ENCODE results near the gene SHBG. TPM values are rescaled to one million over a fixed set of nuclear protein-coding genes. Genes with fewer than 3 reads are reported as not detected.

Gene SHBG
- polyA plus RNA-seq, 4 donors: 2.6 to 38.8 (median 20.6) TPM

DNA sequence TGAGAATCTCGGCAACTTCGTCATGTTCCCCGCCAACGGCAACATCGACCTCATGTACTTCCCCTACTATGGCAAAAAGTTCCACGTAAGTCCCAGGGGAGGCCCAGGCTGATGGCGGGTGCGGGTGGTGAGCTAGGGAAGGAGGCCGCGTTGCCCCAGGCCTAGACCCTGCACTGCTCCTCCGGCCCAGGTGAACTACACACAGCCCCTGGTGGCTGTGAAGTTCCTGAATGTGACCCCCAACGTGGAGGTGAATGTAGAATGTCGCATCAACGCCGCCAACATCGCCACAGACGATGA is 25.6 kb downstream of the SHBG start:
- FAIRE-seq (no peak), DNase-seq (no peak)
- Histone ChIP-seq H3K4me3 (ENCODE audit: low read depth in 1 of 3, low read length in 3 of 3) (no peak overlapping the region), H3K9me3 (ENCODE audit: control insufficient read depth in 2 of 2, insufficient read depth in 1 of 2, low read depth in 1 of 2, low read length in 1 of 2) (no peaks in the 10 kb centered on the region), H3K36me3 (ENCODE audit: control insufficient read depth in 3 of 3, insufficient read depth in 2 of 3, low read depth in 1 of 3, low read length in 3 of 3) (peaks cover 0 to 6% (median 0%) of the 10 kb centered on the region in 3 donors), H3K27ac (ENCODE audit: low read depth in 1 of 3, low read length in 2 of 3) (no peak overlapping the region), H3K27me3 (ENCODE audit: control insufficient read depth in 3 of 3, insufficient read depth in 3 of 3, low read length in 3 of 3) (peaks cover 0 to 45% (median 7%) of the 10 kb centered on the region in 3 donors), H3K4me1 (ENCODE audit: control insufficient read depth in 3 of 3, insufficient read depth in 2 of 3, low read depth in 1 of 3, low read length in 2 of 3) (peaks cover 0 to 11% (median 0%) of the 10 kb centered on the region in 3 donors)
- 82 to 92% (median 88%) methylated on average over 17 of the region's 17 CpGs for WGBS, 3 donors

DNA sequence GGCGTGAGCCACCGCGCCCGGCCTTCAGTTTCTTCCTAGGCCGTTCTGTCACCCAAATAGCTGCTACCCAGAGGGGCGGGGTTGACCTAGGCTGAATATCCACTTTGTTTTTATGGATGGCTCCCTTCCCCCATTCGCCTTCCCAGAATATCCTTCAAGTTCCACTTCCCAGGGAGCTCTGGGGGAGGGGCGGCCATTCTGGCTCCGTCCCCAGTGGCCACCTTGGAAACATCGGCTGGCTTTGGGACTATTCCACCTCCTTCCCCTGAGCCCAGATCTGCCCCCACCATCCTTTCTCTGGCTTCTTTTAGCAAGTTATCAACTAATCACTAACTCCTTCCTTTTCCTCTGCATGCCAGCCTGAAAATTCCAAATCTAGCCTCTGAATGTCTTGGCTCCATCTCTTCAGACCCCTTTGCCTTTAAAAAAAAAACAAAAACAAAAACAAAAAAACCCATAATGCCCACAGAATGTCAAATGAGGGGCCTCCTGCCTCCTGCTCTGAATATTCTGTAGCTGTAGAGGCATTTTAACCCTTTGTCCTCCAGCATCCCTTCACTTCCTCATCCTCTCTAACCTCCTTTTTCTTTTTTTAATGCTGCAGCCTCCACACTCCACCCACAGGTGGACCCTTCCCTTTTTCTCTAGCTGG is 27.1 kb downstream of the SHBG start:
- Histone ChIP-seq H3K27me3 (ENCODE audit: control insufficient read depth in 3 of 3, insufficient read depth in 3 of 3, low read length in 3 of 3) (peaks cover 0 to 31% (median 5%) of the 10 kb centered on the region in 3 donors), H3K36me3 (ENCODE audit: control insufficient read depth in 3 of 3, insufficient read depth in 2 of 3, low read depth in 1 of 3, low read length in 3 of 3) (peaks cover 0 to 6% (median 0%) of the 10 kb centered on the region in 3 donors), H3K4me3 (ENCODE audit: low read depth in 1 of 3, low read length in 3 of 3) (no peak overlapping the region), H3K4me1 (ENCODE audit: control insufficient read depth in 3 of 3, insufficient read depth in 2 of 3, low read depth in 1 of 3, low read length in 2 of 3) (peaks cover 0 to 4% (median 0%) of the 10 kb centered on the region in 3 donors), H3K27ac (ENCODE audit: low read depth in 1 of 3, low read length in 2 of 3) (peak overlapping the region in 1 of 3 donors; percentile 8), H3K9me3 (ENCODE audit: control insufficient read depth in 2 of 2, insufficient read depth in 1 of 2, low read depth in 1 of 2, low read length in 1 of 2) (no peaks in the 10 kb centered on the region)
- DNase-seq (peak in 1 of 2 donors; percentile 19), FAIRE-seq (no peak)
- 53 to 75% (median 67%) methylated on average over 10 of the region's 10 CpGs for WGBS, 3 donors

- peaks cover 6 to 62% (median 7%) of the 10 kb centered on the region in 3 donors for H3K36me3 ChIP-seq (ENCODE audit: control insufficient read depth in 3 of 3, insufficient read depth in 2 of 3, low read depth in 1 of 3, low read length in 3 of 3)
- H3K4me3 ChIP-seq (ENCODE audit: low read depth in 1 of 3, low read length in 3 of 3): no peak overlapping the region
- H3K27me3 ChIP-seq (ENCODE audit: control insufficient read depth in 3 of 3, insufficient read depth in 3 of 3, low read length in 3 of 3): no peaks in the 10 kb centered on the region
- H3K4me1 ChIP-seq (ENCODE audit: control insufficient read depth in 3 of 3, insufficient read depth in 2 of 3, low read depth in 1 of 3, low read length in 2 of 3): no peaks in the 10 kb centered on the region
- no peak for DNase-seq
- 73 to 84% (median 81%) methylated on average over 10 of the region's 10 CpGs for WGBS, 3 donors
- no peak overlapping the region for H3K27ac ChIP-seq (ENCODE audit: low read depth in 1 of 3, low read length in 2 of 3)
- FAIRE-seq: no peak
- H3K9me3 ChIP-seq (ENCODE audit: control insufficient read depth in 2 of 2, insufficient read depth in 1 of 2, low read depth in 1 of 2, low read length in 1 of 2): no peaks in the 10 kb centered on the region
Measured at GRCh38 chr17:7667656-7668406, 37.9 kb downstream of the SHBG start.

- DNase-seq: no peak
- Histone ChIP-seq H3K4me1 (ENCODE audit: control insufficient read depth in 3 of 3, insufficient read depth in 2 of 3, low read depth in 1 of 3, low read length in 2 of 3) (no peaks in the 10 kb centered on the region), H3K36me3 (ENCODE audit: control insufficient read depth in 3 of 3, insufficient read depth in 2 of 3, low read depth in 1 of 3, low read length in 3 of 3) (peaks cover 10 to 68% (median 11%) of the 10 kb centered on the region in 3 donors), H3K4me3 (ENCODE audit: low read depth in 1 of 3, low read length in 3 of 3) (no peak overlapping the region), H3K9me3 (ENCODE audit: control insufficient read depth in 2 of 2, insufficient read depth in 1 of 2, low read depth in 1 of 2, low read length in 1 of 2) (peaks cover 1 to 3% of the 10 kb centered on the region in 2 donors), H3K27me3 (ENCODE audit: control insufficient read depth in 3 of 3, insufficient read depth in 3 of 3, low read length in 3 of 3) (no peaks in the 10 kb centered on the region), H3K27ac (ENCODE audit: low read depth in 1 of 3, low read length in 2 of 3) (no peak overlapping the region)
- WGBS, 3 donors: 94 to 96% (median 95%) methylated on average over 7 of the region's 7 CpGs
- FAIRE-seq: no peak
Measured at GRCh38 chr17:7668482-7668881, 38.5 kb downstream of the SHBG start.

- Histone ChIP-seq H3K9me3 (ENCODE audit: control insufficient read depth in 2 of 2, insufficient read depth in 1 of 2, low read depth in 1 of 2, low read length in 1 of 2) (peaks cover 2 to 14% of the 10 kb centered on the region in 2 donors), H3K27ac (ENCODE audit: low read depth in 1 of 3, low read length in 2 of 3) (no peak overlapping the region), H3K4me3 (ENCODE audit: low read depth in 1 of 3, low read length in 3 of 3) (no peak overlapping the region), H3K4me1 (ENCODE audit: control insufficient read depth in 3 of 3, insufficient read depth in 2 of 3, low read depth in 1 of 3, low read length in 2 of 3) (no peaks in the 10 kb centered on the region), H3K36me3 (ENCODE audit: control insufficient read depth in 3 of 3, insufficient read depth in 2 of 3, low read depth in 1 of 3, low read length in 3 of 3) (peaks cover 18 to 82% (median 25%) of the 10 kb centered on the region in 3 donors), H3K27me3 (ENCODE audit: control insufficient read depth in 3 of 3, insufficient read depth in 3 of 3, low read length in 3 of 3) (no peaks in the 10 kb centered on the region)
- DNase-seq (peak; percentile 21 to 65), FAIRE-seq (no peak)
- 85 to 93% (median 91%) methylated on average over 2 of the region's 2 CpGs for WGBS, 3 donors
Measured at GRCh38 chr17:7673239-7673638, 43.3 kb downstream of the SHBG start.

GRCh38 chr17:7674934-7675333 is 45.0 kb downstream of the SHBG start:
- H3K27me3 ChIP-seq (ENCODE audit: control insufficient read depth in 3 of 3, insufficient read depth in 3 of 3, low read length in 3 of 3): no peaks in the 10 kb centered on the region
- H3K9me3 ChIP-seq (ENCODE audit: control insufficient read depth in 2 of 2, insufficient read depth in 1 of 2, low read depth in 1 of 2, low read length in 1 of 2): peaks cover 2 to 14% of the 10 kb centered on the region in 2 donors
- H3K4me3 ChIP-seq (ENCODE audit: low read depth in 1 of 3, low read length in 3 of 3): no peak overlapping the region
- H3K36me3 ChIP-seq (ENCODE audit: control insufficient read depth in 3 of 3, insufficient read depth in 2 of 3, low read depth in 1 of 3, low read length in 3 of 3): peaks cover 18 to 67% (median 25%) of the 10 kb centered on the region in 3 donors
- FAIRE-seq (no peak), DNase-seq (no peak)
- no peak overlapping the region for H3K27ac ChIP-seq (ENCODE audit: low read depth in 1 of 3, low read length in 2 of 3)
- H3K4me1 ChIP-seq (ENCODE audit: control insufficient read depth in 3 of 3, insufficient read depth in 2 of 3, low read depth in 1 of 3, low read length in 2 of 3): no peaks in the 10 kb centered on the region
- 89 to 93% (median 92%) methylated on average over 14 of the region's 14 CpGs for WGBS, 3 donors

GRCh38 chr17:7676533-7676932 is 46.6 kb downstream of the SHBG start:
- no peak overlapping the region for H3K4me3 ChIP-seq (ENCODE audit: low read depth in 1 of 3, low read length in 3 of 3)
- no peaks in the 10 kb centered on the region for H3K4me1 ChIP-seq (ENCODE audit: control insufficient read depth in 3 of 3, insufficient read depth in 2 of 3, low read depth in 1 of 3, low read length in 2 of 3)
- H3K27me3 ChIP-seq (ENCODE audit: control insufficient read depth in 3 of 3, insufficient read depth in 3 of 3, low read length in 3 of 3): no peaks in the 10 kb centered on the region
- DNase-seq (no peak), FAIRE-seq (no peak)
- peaks cover 14 to 53% (median 22%) of the 10 kb centered on the region in 3 donors for H3K36me3 ChIP-seq (ENCODE audit: control insufficient read depth in 3 of 3, insufficient read depth in 2 of 3, low read depth in 1 of 3, low read length in 3 of 3)
- H3K9me3 ChIP-seq (ENCODE audit: control insufficient read depth in 2 of 2, insufficient read depth in 1 of 2, low read depth in 1 of 2, low read length in 1 of 2): peaks cover 2 to 14% of the 10 kb centered on the region in 2 donors
- no peak overlapping the region for H3K27ac ChIP-seq (ENCODE audit: low read depth in 1 of 3, low read length in 2 of 3)
- WGBS, 3 donors: 79 to 91% (median 88%) methylated on average over 5 of the region's 5 CpGs

DNA sequence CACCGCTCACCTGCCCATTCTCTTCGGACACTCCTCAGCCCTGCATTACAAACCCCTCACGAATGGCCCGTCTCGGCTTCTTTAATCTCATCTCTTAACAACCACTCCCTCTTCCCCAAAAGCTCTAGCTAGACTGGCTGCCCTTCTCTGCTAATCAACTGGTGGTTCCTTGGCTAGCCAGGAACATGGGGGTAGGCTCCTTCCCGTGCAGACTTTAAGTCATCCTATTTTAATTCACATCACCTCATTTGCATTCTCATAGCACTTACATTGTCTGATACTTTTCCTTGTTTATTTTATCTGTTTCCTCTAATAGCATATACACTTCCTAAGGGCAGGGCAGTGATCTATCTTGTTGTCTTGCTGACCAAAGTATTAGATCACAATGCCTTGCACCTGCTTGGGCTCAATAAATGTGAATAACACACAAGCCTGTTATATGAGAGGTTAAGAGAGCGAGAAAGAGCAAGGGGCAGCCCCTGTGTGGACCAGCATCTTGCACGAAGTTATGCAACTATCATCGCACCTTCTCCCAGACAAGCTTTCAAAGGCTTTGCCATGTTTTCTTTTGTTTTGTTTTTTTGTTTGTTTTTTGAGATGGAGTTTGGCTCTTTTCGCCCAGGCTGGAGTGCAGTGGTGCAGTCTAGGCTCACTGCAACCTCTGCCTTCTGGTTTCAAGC is 47.6 kb downstream of the SHBG start:
- Histone ChIP-seq H3K27ac (ENCODE audit: low read depth in 1 of 3, low read length in 2 of 3) (no peak overlapping the region), H3K4me3 (ENCODE audit: low read depth in 1 of 3, low read length in 3 of 3) (no peak overlapping the region), H3K4me1 (ENCODE audit: control insufficient read depth in 3 of 3, insufficient read depth in 2 of 3, low read depth in 1 of 3, low read length in 2 of 3) (no peaks in the 10 kb centered on the region), H3K36me3 (ENCODE audit: control insufficient read depth in 3 of 3, insufficient read depth in 2 of 3, low read depth in 1 of 3, low read length in 3 of 3) (peaks cover 14 to 45% (median 21%) of the 10 kb centered on the region in 3 donors), H3K27me3 (ENCODE audit: control insufficient read depth in 3 of 3, insufficient read depth in 3 of 3, low read length in 3 of 3) (no peaks in the 10 kb centered on the region), H3K9me3 (ENCODE audit: control insufficient read depth in 2 of 2, insufficient read depth in 1 of 2, low read depth in 1 of 2, low read length in 1 of 2) (peaks cover 2 to 14% of the 10 kb centered on the region in 2 donors)
- no peak for DNase-seq
- WGBS, 3 donors: 75 to 87% (median 86%) methylated on average over 10 of the region's 10 CpGs
- no peak for FAIRE-seq
